NCI-H345 (cell line): Measurements from ENCODE around the gene CDH15.
"Not testable (repeated sequence)": the region's sequence is repeated elsewhere in the genome, so short reads cannot be mapped to it uniquely, and the experiment has no call there.

ENCODE experiments used
- DNase-seq: peaks from one replicate; lab custom pipeline; 2025; lab: John Stamatoyannopoulos, UW

The CDH15 gene

DNA sequence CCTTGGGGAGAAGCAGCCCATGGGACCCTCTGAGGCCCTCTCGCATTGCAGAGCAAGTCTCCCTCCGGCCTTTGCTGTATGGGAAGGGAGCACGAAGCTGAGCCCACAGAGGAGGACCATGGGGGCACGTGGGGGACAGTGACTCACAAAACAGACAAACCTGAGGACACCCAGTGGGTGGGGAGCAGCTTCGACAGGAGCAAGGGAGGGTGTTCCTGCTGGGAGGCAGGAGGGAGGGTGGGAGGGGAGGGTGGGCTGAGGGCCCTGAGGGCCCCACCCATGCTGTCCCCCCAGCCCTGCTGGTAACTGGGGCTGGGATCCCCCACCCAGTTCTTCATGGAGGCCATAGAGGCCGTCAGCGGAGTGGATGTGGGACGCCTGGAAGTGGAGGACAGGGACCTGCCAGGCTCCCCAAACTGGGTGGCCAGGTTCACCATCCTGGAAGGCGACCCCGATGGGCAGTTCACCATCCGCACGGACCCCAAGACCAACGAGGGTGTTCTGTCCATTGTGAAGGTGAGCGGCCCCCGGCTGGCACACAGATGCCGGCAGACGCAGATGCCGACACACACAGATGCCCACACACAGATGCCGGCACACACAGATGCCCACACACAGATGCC, 16.3 kb downstream of the CDH15 start:
- no peak for DNase-seq

GRCh38 chr16:89188471-89189357, 17.2 kb downstream of the CDH15 start:
- not testable (repeated sequence) for DNase-seq

- DNase-seq, result no peak
Measured at GRCh38 chr16:89189358-89190025, 17.9 kb downstream of the CDH15 start.

- DNase-seq, result no peak
Measured at GRCh38 chr16:89190150-89190958, 18.8 kb downstream of the CDH15 start.

GRCh38 chr16:89191033-89191900, 19.7 kb downstream of the CDH15 start:
- DNase-seq, result no peak

DNA sequence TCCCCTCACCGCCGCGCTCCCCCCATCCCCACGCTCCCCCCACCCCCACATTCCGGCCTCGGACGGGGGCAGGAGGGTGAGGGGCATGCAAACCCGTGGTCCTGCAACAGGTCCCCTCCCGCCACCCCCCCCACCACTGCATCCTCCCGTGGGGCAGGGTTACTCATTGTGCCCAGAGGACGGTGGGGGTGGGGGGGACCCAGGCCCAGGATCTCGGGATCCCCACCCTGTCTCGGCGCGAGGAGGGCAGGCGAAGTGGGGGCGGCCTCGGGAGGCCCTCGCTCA, 20.3 kb downstream of the CDH15 start:
- DNase-seq, result no peak

GRCh38 chr16:89192186-89192955, 20.8 kb downstream of the CDH15 start:
- DNase-seq, result peak; percentile 69

GRCh38 chr16:89192956-89193575, 21.5 kb downstream of the CDH15 start:
- DNase-seq, result peak; percentile 52

GRCh38 chr16:89193576-89194293, 22.2 kb downstream of the CDH15 start:
- no peak for DNase-seq

DNA sequence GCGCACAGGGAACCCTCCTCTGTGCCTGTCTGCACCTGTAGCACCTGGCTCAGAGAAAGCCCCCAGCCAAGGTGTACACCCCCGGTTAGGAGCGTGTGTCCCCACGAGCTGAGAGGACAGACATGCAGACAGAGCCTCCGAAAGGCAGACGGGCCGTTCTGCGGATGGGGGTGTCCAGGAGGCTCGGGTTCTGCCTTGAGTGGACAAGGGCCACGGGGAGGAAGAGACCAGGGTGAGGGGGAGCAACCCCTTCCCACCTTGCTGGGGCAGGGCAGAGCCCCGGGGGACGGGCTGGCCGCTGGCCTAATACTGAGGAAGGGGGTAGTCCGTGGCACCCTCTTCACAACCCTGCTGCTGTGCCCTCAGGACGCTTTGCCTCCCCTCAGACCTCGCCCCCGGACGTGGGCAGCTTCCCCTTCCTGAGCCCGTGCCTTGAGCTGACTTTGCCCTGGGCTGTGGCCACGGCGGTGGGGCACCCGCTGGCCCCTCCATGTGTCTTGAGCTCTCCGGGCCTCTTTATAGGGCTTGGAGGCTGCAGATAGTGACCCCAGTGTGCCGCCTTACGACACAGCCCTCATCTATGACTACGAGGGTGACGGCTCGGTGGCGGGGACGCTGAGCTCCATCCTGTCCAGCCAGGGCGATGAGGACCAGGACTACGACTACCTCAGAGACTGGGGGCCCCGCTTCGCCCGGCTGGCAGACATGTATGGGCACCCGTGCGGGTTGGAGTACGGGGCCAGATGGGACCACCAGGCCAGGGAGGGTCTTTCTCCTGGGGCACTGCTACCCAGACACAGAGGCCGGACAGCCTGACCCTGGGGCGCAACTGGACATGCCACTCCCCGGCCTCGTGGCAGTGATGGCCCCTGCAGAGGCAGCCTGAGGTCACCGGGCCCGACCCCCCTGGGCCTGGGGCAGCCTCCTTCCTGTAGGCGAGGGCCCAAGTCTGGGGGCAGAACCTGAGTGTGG, 23.1 kb downstream of the CDH15 start:
- DNase-seq, result no peak

DNA sequence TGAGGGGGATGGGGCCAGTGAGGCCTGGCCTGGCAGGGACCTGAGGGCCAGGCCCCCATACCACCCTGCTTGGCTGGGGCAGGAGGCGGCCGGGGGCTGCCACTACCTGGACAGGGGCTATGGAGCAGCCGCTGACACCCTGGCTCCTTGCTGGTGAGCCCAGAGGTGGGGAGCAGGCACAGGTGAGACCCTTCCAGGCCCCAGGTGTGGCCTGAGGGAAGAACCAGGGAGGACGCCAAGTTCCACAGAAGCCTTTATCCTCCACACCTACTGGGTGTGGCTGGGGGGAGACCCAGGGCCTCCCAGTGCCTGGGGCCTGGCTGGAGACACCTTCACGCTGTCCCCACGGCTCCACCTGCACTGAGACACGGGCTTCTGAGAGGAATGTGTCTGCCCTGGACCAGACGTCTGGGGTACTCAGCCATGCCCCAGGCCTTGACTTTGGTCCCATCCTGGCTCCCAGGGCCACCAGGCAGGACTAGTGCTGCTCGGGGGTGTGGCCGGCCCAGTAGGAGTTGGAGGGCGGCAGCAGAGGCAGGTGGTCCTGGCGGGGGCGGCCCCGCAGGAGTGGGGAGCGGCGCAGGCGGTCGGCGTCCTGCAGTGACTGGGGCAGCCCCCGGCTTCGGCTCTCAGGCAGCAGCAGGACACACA, 24.1 kb downstream of the CDH15 start:
- DNase-seq, result no peak

- DNase-seq, result no peak
Measured at GRCh38 chr16:89197033-89197632, 25.6 kb downstream of the CDH15 start.

- DNase-seq, result no peak
Measured at GRCh38 chr16:89197633-89198416, 26.3 kb downstream of the CDH15 start.

- DNase-seq, result no peak
Measured at GRCh38 chr16:89198417-89199240, 27.1 kb downstream of the CDH15 start.
